HepG2 (cell line): ENCODE results near the gene NME2. TPM values are rescaled to one million over a fixed set of nuclear protein-coding genes. Genes with fewer than 3 reads are reported as not detected.

Experiments used
- ASH2L ChIP-seq: fragments of 300-600, 200-600 bp; sonication (generic); IDR thresholded peaks from 2 replicates; pipeline ENCODE4 v1.7.0; 2017; ENCODE audit warnings: low read depth, mild to moderate bottlenecking, moderate library complexity, mixed read lengths, low read length; ENCODE audit not compliant: insufficient read length
- EED ChIP-seq: sonication (generic); formaldehyde crosslinking; IDR thresholded peaks from 2 replicates; pipeline ENCODE4 v1.5.0; 2020; ENCODE audit warnings: mild to moderate bottlenecking, missing genetic modification reagents
- ELF4 ChIP-seq: sonication (generic); formaldehyde crosslinking; IDR thresholded peaks from 2 replicates; pipeline ENCODE4 v1.5.0; 2020; ENCODE audit warnings: missing genetic modification reagents, mild to moderate bottlenecking, moderate library complexity, borderline replicate concordance
- GFI1 ChIP-seq: sonication (generic); formaldehyde crosslinking; IDR thresholded peaks from 2 replicates; pipeline ENCODE4 v1.5.0; 2020; ENCODE audit warnings: missing genetic modification reagents, mild to moderate bottlenecking, borderline replicate concordance
- GZF1 ChIP-seq: sonication (generic); formaldehyde crosslinking; IDR thresholded peaks from 2 replicates; pipeline ENCODE4 v1.5.1; 2020; ENCODE audit warnings: mild to moderate bottlenecking, missing genetic modification reagents
- IRF2 ChIP-seq: IDR thresholded peaks from 2 replicates; pipeline ENCODE4 v1.6.1; 2018; ENCODE audit warnings: missing genetic modification reagents, missing compliant biosample characterization
- KDM2A ChIP-seq: sonication (generic); formaldehyde crosslinking; IDR thresholded peaks from 2 replicates; pipeline ENCODE4 v1.4.0; 2020; ENCODE audit warnings: low read depth, missing genetic modification reagents, borderline replicate concordance
- KLF15 ChIP-seq: sonication (generic); formaldehyde crosslinking; IDR thresholded peaks from 2 replicates; pipeline ENCODE4 v1.8.1; 2023; ENCODE audit warnings: borderline replicate concordance, mild to moderate bottlenecking, inconsistent platforms, missing genetic modification reagents, mixed read lengths
- PAX8 ChIP-seq: sonication (generic); formaldehyde crosslinking; IDR thresholded peaks from 2 replicates; pipeline ENCODE4 v1.8.0; 2022; ENCODE audit warnings: mild to moderate bottlenecking, missing genetic modification reagents, borderline replicate concordance
- SSRP1 ChIP-seq: IDR thresholded peaks from 2 replicates; pipeline ENCODE4 v1.6.1; 2016; ENCODE audit warnings: control low read depth
- TEAD3 ChIP-seq: optimal IDR thresholded peaks from 2 replicates; pipeline ENCODE3; 2016; ENCODE audit warnings: borderline replicate concordance
- XRCC5 ChIP-seq: fragments of 200-400 bp; formaldehyde crosslinking; optimal IDR thresholded peaks from 2 replicates; pipeline ENCODE3; 2017; ENCODE audit warnings: mild to moderate bottlenecking, low read length
- ZNF10 ChIP-seq: sonication (generic); formaldehyde crosslinking; IDR thresholded peaks from 2 replicates; pipeline ENCODE4 v1.4.0; 2020; ENCODE audit warnings: mild to moderate bottlenecking, low read depth, missing genetic modification reagents, borderline replicate concordance
- ZNF333 ChIP-seq: sonication (generic); formaldehyde crosslinking; IDR thresholded peaks from 2 replicates; pipeline ENCODE4 v1.4.0; 2020; ENCODE audit warnings: mild to moderate bottlenecking, missing genetic modification reagents, borderline replicate concordance
- ZNF7 ChIP-seq: IDR thresholded peaks from 2 replicates; pipeline ENCODE4 v1.6.1; 2016; ENCODE audit warnings: missing biosample characterization, missing genetic modification reagents
- polyA plus RNA-seq, 8 experiments: library from polyadenylated mRNA; depleted of rRNA in 3 of 8; stranded (reverse) in 7 of 8; unstranded in 1 of 8; fragments of >200 nt; fragmentation: Illumina TruSeq in 4 of 8; extraction: Trizol in 4 of 8; gene quantifications; 2 replicates each; pipeline versions ENCODE4 v1.2.1 to v1.2.3, GENCODE V29; 2011 to 2016; ENCODE audit warnings: low read depth in 4 of 8, missing spikeins in 1 of 8, mixed read lengths in 1 of 8; ENCODE audit not compliant: insufficient read depth in 1 of 8
- total RNA-seq, 5 experiments: library from RNA; depleted of rRNA; stranded (reverse); fragments of >200 nt; fragmentation: Illumina TruSeq; extraction: Trizol; gene quantifications; 2 replicates each; pipeline ENCODE4 v1.2.3, GENCODE V29; 2016; ENCODE audit warnings: low read depth in 1 of 5
- TF ChIP-seq, protein P1 (sequence below): sonication (generic); formaldehyde crosslinking; IDR thresholded peaks from 2 replicates; pipeline ENCODE4 v1.5.1; 2020; ENCODE audit warnings: missing genetic modification reagents, mild to moderate bottlenecking, borderline replicate concordance
- TF ChIP-seq, protein P2 (sequence below): sonication (generic); formaldehyde crosslinking; IDR thresholded peaks from 2 replicates; pipeline ENCODE4 v1.8.1; 2023; ENCODE audit warnings: mild to moderate bottlenecking, missing genetic modification reagents
- TF ChIP-seq, protein P3 (sequence below): IDR thresholded peaks from 2 replicates; pipeline ENCODE4 v1.6.1; 2012; ENCODE audit warnings: low read length, improper control_type of control experiment
- TF ChIP-seq, protein P4 (sequence below): sonication (generic); formaldehyde crosslinking; IDR thresholded peaks from 2 replicates; pipeline ENCODE4 v1.4.0; 2020; ENCODE audit warnings: missing genetic modification reagents, borderline replicate concordance

Gene NME2
- total and polyA plus RNA-seq, 2 of the 13 experiments (the other 11 are each of a cell fraction or from before 2014, with no cell fraction given) = 790 to 1,213 TPM

DNA sequence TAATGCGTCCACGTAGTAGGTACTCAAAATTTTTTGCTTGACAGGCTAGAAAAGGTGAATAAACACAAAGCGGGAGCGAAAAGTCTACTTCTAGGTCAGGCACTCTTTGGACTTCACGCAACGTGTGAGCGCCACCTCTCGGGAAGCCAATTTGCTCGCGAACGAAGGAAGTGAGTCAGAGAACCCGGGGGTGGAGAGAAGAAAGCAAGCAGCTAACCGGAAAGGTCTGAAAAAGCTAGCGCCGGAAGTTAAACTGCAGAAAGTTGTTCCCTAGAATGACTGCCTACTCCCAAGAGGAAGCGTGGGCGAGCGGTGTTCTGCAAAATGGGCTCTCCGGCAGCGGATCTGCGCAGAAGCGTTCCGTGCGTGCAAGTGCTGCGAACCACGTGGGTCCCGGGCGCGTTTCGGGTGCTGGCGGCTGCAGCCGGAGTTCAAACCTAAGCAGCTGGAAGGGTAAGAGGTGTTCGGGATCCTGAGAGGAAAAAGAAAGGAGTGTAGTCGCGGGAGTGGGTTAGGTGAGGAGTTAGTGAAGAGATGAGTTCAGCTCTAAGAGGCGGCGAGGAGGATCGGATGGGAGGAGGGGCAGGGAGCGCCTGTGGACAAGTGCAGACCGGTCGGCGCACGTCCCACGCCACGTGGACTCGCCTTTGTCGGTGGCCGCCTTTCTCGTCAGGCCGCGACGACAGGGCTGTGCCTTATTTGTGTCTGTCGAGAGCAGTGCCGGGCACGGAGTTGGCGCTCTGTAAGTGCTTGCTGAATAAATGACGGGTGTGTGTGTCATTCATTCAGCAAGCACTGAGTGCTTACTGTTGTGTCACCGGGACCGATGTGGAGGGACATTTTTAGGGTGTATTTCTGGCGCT lies 12.8 kb upstream of the NME2 start, which contains the start of gene NME1 (continued):
- TF ChIP-seq KLF15 (CRISPR knock-in tag) = peak; percentile 86; the same call in 1 of the 2 replicates
- peak; percentile 99 for TF ChIP-seq KDM2A
- TF ChIP-seq PAX8 (CRISPR knock-in tag) = peak; percentile 91; the same call in 1 of the 2 replicates
- TF ChIP-seq, protein P1, sequence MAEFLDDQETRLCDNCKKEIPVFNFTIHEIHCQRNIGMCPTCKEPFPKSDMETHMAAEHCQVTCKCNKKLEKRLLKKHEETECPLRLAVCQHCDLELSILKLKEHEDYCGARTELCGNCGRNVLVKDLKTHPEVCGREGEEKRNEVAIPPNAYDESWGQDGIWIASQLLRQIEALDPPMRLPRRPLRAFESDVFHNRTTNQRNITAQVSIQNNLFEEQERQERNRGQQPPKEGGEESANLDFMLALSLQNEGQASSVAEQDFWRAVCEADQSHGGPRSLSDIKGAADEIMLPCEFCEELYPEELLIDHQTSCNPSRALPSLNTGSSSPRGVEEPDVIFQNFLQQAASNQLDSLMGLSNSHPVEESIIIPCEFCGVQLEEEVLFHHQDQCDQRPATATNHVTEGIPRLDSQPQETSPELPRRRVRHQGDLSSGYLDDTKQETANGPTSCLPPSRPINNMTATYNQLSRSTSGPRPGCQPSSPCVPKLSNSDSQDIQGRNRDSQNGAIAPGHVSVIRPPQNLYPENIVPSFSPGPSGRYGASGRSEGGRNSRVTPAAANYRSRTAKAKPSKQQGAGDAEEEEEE (CRISPR knock-in tag) = peak; percentile 100; the same call in 1 of the 2 replicates
- 0 out of 2 replicates have a peak, but pooled peaks have one; percentile 60 for TF ChIP-seq SSRP1 (CRISPR knock-in tag)
- peak; percentile 66 for TF ChIP-seq ZNF7 (CRISPR knock-in tag)
- peak; percentile 100 for TF ChIP-seq ASH2L
- TF ChIP-seq, protein P2, sequence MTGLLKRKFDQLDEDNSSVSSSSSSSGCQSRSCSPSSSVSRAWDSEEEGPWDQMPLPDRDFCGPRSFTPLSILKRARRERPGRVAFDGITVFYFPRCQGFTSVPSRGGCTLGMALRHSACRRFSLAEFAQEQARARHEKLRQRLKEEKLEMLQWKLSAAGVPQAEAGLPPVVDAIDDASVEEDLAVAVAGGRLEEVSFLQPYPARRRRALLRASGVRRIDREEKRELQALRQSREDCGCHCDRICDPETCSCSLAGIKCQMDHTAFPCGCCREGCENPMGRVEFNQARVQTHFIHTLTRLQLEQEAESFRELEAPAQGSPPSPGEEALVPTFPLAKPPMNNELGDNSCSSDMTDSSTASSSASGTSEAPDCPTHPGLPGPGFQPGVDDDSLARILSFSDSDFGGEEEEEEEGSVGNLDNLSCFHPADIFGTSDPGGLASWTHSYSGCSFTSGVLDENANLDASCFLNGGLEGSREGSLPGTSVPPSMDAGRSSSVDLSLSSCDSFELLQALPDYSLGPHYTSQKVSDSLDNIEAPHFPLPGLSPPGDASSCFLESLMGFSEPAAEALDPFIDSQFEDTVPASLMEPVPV = peak; percentile 88
- no peak for TF ChIP-seq ELF4 (CRISPR knock-in tag)
- TF ChIP-seq, protein P3, sequence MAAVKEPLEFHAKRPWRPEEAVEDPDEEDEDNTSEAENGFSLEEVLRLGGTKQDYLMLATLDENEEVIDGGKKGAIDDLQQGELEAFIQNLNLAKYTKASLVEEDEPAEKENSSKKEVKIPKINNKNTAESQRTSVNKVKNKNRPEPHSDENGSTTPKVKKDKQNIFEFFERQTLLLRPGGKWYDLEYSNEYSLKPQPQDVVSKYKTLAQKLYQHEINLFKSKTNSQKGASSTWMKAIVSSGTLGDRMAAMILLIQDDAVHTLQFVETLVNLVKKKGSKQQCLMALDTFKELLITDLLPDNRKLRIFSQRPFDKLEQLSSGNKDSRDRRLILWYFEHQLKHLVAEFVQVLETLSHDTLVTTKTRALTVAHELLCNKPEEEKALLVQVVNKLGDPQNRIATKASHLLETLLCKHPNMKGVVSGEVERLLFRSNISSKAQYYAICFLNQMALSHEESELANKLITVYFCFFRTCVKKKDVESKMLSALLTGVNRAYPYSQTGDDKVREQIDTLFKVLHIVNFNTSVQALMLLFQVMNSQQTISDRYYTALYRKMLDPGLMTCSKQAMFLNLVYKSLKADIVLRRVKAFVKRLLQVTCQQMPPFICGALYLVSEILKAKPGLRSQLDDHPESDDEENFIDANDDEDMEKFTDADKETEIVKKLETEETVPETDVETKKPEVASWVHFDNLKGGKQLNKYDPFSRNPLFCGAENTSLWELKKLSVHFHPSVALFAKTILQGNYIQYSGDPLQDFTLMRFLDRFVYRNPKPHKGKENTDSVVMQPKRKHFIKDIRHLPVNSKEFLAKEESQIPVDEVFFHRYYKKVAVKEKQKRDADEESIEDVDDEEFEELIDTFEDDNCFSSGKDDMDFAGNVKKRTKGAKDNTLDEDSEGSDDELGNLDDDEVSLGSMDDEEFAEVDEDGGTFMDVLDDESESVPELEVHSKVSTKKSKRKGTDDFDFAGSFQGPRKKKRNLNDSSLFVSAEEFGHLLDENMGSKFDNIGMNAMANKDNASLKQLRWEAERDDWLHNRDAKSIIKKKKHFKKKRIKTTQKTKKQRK = no peak
- no peak for TF ChIP-seq GZF1 (CRISPR knock-in tag)
- TF ChIP-seq, protein P4, sequence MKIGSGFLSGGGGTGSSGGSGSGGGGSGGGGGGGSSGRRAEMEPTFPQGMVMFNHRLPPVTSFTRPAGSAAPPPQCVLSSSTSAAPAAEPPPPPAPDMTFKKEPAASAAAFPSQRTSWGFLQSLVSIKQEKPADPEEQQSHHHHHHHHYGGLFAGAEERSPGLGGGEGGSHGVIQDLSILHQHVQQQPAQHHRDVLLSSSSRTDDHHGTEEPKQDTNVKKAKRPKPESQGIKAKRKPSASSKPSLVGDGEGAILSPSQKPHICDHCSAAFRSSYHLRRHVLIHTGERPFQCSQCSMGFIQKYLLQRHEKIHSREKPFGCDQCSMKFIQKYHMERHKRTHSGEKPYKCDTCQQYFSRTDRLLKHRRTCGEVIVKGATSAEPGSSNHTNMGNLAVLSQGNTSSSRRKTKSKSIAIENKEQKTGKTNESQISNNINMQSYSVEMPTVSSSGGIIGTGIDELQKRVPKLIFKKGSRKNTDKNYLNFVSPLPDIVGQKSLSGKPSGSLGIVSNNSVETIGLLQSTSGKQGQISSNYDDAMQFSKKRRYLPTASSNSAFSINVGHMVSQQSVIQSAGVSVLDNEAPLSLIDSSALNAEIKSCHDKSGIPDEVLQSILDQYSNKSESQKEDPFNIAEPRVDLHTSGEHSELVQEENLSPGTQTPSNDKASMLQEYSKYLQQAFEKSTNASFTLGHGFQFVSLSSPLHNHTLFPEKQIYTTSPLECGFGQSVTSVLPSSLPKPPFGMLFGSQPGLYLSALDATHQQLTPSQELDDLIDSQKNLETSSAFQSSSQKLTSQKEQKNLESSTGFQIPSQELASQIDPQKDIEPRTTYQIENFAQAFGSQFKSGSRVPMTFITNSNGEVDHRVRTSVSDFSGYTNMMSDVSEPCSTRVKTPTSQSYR (CRISPR knock-in tag) = peak; percentile 84
- TF ChIP-seq ZNF333 = peak; percentile 80
- TF ChIP-seq IRF2 (CRISPR knock-in tag) = peak; percentile 99
- peak; percentile 100 for TF ChIP-seq XRCC5
- peak; percentile 31; the same call in 1 of the 2 replicates for TF ChIP-seq EED
- TF ChIP-seq ZNF10 (CRISPR knock-in tag) = no peak
- TF ChIP-seq TEAD3 (CRISPR knock-in tag) = peak; percentile 90
- TF ChIP-seq GFI1 (CRISPR knock-in tag) = peak; percentile 93
